CD14-positive monocyte (primary cell): ENCODE measurements around the gene GASK1B. TPM values are rescaled to one million over a fixed set of nuclear protein-coding genes. Genes with fewer than 3 reads are reported as not detected.
A peak's percentile ranks its signal among the peaks of the same experiment; 100 is the strongest.

Source experiments
- DNase-seq, 3 donors: peaks; one replicate each; pipeline ENCODE4 v3.0.0-alpha.2; 2011 to 2022
- H2AFZ ChIP-seq: 2 replicates; pipeline ENCODE4 v1.6.0; 2012; ENCODE audit warnings: mild to moderate bottlenecking, low read depth, low read length, inconsistent platforms; ENCODE audit not compliant: insufficient read depth, poor library complexity, severe bottlenecking
- H3K27ac ChIP-seq, 2 donors: 1 replicate in 1 of 2; 2 replicates in 1 of 2; pipeline ENCODE4 v1.5.1; 2012 to 2013; ENCODE audit warnings: low read length in 2 of 2, control low read depth in 1 of 2, inconsistent platforms in 1 of 2, low read depth in 1 of 2, mild to moderate bottlenecking in 1 of 2
- H3K27me3 ChIP-seq, 2 donors: one replicate each; pipeline versions ENCODE4 v1.6.0 to v1.6.1; 2011 to 2013; ENCODE audit warnings: low read length in 2 of 2; ENCODE audit not compliant: control insufficient read depth in 2 of 2, insufficient read depth in 2 of 2
- H3K36me3 ChIP-seq, 2 donors: replicated peaks in 1 of 2; 1 replicate in 1 of 2; 2 replicates in 1 of 2; pipeline versions ENCODE4 v1.5.1 to v1.6.1; 2012 to 2013; ENCODE audit warnings: low read length in 2 of 2, control low read depth in 1 of 2, inconsistent platforms in 1 of 2, mild to moderate bottlenecking in 1 of 2; ENCODE audit not compliant: insufficient read depth in 2 of 2, control insufficient read depth in 1 of 2
- H3K4me1 ChIP-seq, 2 donors: 1 replicate in 1 of 2; 2 replicates in 1 of 2; pipeline versions ENCODE4 v1.5.1 to v1.6.1; 2012 to 2013; ENCODE audit warnings: low read length in 2 of 2, control low read depth in 1 of 2, inconsistent platforms in 1 of 2, mild to moderate bottlenecking in 1 of 2, moderate library complexity in 1 of 2; ENCODE audit not compliant: insufficient read depth in 2 of 2, control insufficient read depth in 1 of 2
- H3K4me2 ChIP-seq: replicated peaks from 2 replicates; pipeline ENCODE3; 2012; ENCODE audit warnings: low read length, moderate library complexity, mild to moderate bottlenecking; ENCODE audit not compliant: poor library complexity, severe bottlenecking; ENCODE audit errors: extremely low read depth
- H3K4me3 ChIP-seq, 3 experiments: fragments of 200-600 bp in 1 of 3; sonication (generic) in 1 of 3; replicated peaks in 1 of 3; 1 replicate in 2 of 3; 2 replicates in 1 of 3; pipeline ENCODE4 v1.5.1; 2011 to 2013; ENCODE audit warnings: low read length in 3 of 3, mild to moderate bottlenecking in 3 of 3, control low read depth in 2 of 3, low read depth in 2 of 3, inconsistent platforms in 1 of 3, moderate library complexity in 1 of 3
- H3K79me2 ChIP-seq: 2 replicates; pipeline ENCODE4 v1.6.0; 2012; ENCODE audit warnings: mild to moderate bottlenecking, control low read depth, inconsistent platforms, low read length, moderate library complexity; ENCODE audit not compliant: insufficient read depth
- H3K9ac ChIP-seq: 2 replicates; pipeline ENCODE4 v1.6.0; 2017; ENCODE audit warnings: low read length, mild to moderate bottlenecking; ENCODE audit not compliant: insufficient read depth, poor library complexity, severe bottlenecking
- H3K9me3 ChIP-seq, 2 donors: replicated peaks in 1 of 2; 1 replicate in 1 of 2; 2 replicates in 1 of 2; pipeline versions ENCODE4 v1.5.1 to v1.6.1; 2012 to 2013; ENCODE audit warnings: low read length in 2 of 2, control low read depth in 1 of 2; ENCODE audit not compliant: control insufficient read depth in 1 of 2, insufficient read depth in 1 of 2
- H4K20me1 ChIP-seq: 2 replicates; pipeline ENCODE4 v1.6.0; 2012; ENCODE audit warnings: mild to moderate bottlenecking, low read length, control low read depth, moderate library complexity; ENCODE audit not compliant: insufficient read depth
- H3K27ac Mint-ChIP-seq, 7 donors: one replicate each; pipeline ENCODE4 v1.8.0; 2020; ENCODE audit warnings: mild to moderate bottlenecking in 7 of 7, mixed read lengths in 7 of 7, moderate library complexity in 6 of 7, inconsistent platforms in 2 of 7
- H3K27me3 Mint-ChIP-seq, 3 donors: one replicate each; pipeline ENCODE4 v1.8.0; 2021 to 2022; ENCODE audit warnings: low read depth in 3 of 3, mild to moderate bottlenecking in 3 of 3, mixed read lengths in 3 of 3, moderate library complexity in 3 of 3, inconsistent platforms in 1 of 3
- H3K36me3 Mint-ChIP-seq, 2 donors: one replicate each; pipeline ENCODE4 v1.8.0; 2020; ENCODE audit warnings: mixed read lengths in 2 of 2, inconsistent platforms in 1 of 2, mild to moderate bottlenecking in 1 of 2
- H3K4me1 Mint-ChIP-seq: one replicate; pipeline ENCODE4 v1.8.0; 2020; ENCODE audit warnings: mild to moderate bottlenecking, mixed read lengths
- H3K4me3 Mint-ChIP-seq, 2 donors: one replicate each; pipeline ENCODE4 v1.8.0; 2020; ENCODE audit warnings: mild to moderate bottlenecking in 2 of 2, mixed read lengths in 2 of 2, moderate library complexity in 1 of 2
- H3K9me3 Mint-ChIP-seq, 7 donors: one replicate each; pipeline ENCODE4 v1.8.0; 2020 to 2022; ENCODE audit warnings: mixed read lengths in 7 of 7, mild to moderate bottlenecking in 6 of 7, moderate library complexity in 6 of 7, inconsistent platforms in 2 of 7
- WGBS: methylation state at CpG from one replicate; pipeline ENCODE4 v1.1.5; 2013; ENCODE audit warnings: missing lambda C conversion rate; ENCODE audit not compliant: insufficient coverage; 5-methylcytosine and 5-hydroxymethylcytosine counted together
- intact Hi-C, 2 donors: fragments of 100-400 bp; cut with micrococcal nuclease; formaldehyde crosslinking; loops; one replicate each; pipeline versions ENCODE4 v1.15.0 to v1.15.1; 2023
- polyA plus RNA-seq, 3 donors: library from polyadenylated mRNA; depleted of rRNA in 1 of 3; unstranded in 2 of 3; stranded (reverse) in 1 of 3; fragments of 300-500 nt in 2 of 3; fragments of >200 nt in 1 of 3; fragmentation: Illumina TruSeq in 2 of 3; gene quantifications; 1 replicate in 2 of 3; 2 replicates in 1 of 3; pipeline ENCODE4 v1.2.3, GENCODE V29; 2012 to 2021
- TF ChIP-seq, protein P1 (sequence below): fragments of 200-600 bp; IDR thresholded peaks from one replicate; pipeline ENCODE4 v1.8.0; 2022; ENCODE audit warnings: antibody characterized with exemption, mild to moderate bottlenecking

Gene GASK1B
- polyA plus RNA-seq, 3 donors: 34.4 to 106 (median 82.2) TPM

DNA sequence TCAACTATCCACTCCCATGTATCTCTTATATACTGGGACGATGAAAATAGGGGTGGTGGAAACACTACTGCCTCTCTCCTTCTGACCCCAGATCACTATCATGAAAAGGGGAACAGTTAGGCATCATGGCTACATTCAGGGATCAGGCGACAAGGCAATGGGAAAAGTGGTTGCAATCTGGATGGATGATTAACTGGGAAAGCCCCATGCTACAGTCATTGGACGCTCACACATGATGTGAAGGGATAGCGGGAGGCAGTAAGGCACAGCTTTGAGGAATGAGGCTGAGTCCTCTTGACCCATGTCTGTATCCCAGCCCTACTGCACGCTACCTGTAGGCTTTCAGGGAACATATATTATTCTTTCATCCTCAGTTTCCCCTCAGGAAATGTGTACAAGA, 10.2 kb downstream of the GASK1B start:
- no peaks in the 10 kb centered on the region for H3K9me3 Mint-ChIP-seq
- H4K20me1 ChIP-seq: peaks cover 95% of the 10 kb centered on the region
- peaks cover 11 to 44% of the 10 kb centered on the region in 2 donors for H3K36me3 ChIP-seq
- no peak overlapping the region for H2AFZ ChIP-seq
- H3K27me3 ChIP-seq: no peaks in the 10 kb centered on the region
- peak overlapping the region in 1 of 2 donors; percentile 80 for H3K27ac ChIP-seq
- peaks cover 82% of the 10 kb centered on the region for H3K4me1 Mint-ChIP-seq
- peaks cover 36 to 62% of the 10 kb centered on the region in 2 donors for H3K36me3 Mint-ChIP-seq
- H3K4me2 ChIP-seq: peak overlapping the region; percentile 0
- H3K4me3 ChIP-seq: no peak overlapping the region
- H3K4me1 ChIP-seq: peaks cover 69 to 84% of the 10 kb centered on the region in 2 donors
- H3K4me3 Mint-ChIP-seq: peak overlapping the region in 1 of 2 donors; percentile 35
- peak overlapping the region; percentile 63 to 93 (median 81) for H3K27ac Mint-ChIP-seq
- no peak overlapping the region for H3K9ac ChIP-seq
- peak in 1 of 3 donors; percentile 86 for DNase-seq
- peaks cover 94% of the 10 kb centered on the region for H3K79me2 ChIP-seq
- intact Hi-C loops: loop anchor here in 1 of 2 donors (10.0 kb wide), 1 partner anchor 168 kb away; no protein-coding TSS in a partner anchor
- WGBS: 100% methylated on average over 3 of the region's 5 CpGs
- TF ChIP-seq, protein P1, sequence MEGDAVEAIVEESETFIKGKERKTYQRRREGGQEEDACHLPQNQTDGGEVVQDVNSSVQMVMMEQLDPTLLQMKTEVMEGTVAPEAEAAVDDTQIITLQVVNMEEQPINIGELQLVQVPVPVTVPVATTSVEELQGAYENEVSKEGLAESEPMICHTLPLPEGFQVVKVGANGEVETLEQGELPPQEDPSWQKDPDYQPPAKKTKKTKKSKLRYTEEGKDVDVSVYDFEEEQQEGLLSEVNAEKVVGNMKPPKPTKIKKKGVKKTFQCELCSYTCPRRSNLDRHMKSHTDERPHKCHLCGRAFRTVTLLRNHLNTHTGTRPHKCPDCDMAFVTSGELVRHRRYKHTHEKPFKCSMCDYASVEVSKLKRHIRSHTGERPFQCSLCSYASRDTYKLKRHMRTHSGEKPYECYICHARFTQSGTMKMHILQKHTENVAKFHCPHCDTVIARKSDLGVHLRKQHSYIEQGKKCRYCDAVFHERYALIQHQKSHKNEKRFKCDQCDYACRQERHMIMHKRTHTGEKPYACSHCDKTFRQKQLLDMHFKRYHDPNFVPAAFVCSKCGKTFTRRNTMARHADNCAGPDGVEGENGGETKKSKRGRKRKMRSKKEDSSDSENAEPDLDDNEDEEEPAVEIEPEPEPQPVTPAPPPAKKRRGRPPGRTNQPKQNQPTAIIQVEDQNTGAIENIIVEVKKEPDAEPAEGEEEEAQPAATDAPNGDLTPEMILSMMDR: no peak
- H3K27me3 Mint-ChIP-seq: no peaks in the 10 kb centered on the region
- H3K9me3 ChIP-seq: no peaks in the 10 kb centered on the region

DNA sequence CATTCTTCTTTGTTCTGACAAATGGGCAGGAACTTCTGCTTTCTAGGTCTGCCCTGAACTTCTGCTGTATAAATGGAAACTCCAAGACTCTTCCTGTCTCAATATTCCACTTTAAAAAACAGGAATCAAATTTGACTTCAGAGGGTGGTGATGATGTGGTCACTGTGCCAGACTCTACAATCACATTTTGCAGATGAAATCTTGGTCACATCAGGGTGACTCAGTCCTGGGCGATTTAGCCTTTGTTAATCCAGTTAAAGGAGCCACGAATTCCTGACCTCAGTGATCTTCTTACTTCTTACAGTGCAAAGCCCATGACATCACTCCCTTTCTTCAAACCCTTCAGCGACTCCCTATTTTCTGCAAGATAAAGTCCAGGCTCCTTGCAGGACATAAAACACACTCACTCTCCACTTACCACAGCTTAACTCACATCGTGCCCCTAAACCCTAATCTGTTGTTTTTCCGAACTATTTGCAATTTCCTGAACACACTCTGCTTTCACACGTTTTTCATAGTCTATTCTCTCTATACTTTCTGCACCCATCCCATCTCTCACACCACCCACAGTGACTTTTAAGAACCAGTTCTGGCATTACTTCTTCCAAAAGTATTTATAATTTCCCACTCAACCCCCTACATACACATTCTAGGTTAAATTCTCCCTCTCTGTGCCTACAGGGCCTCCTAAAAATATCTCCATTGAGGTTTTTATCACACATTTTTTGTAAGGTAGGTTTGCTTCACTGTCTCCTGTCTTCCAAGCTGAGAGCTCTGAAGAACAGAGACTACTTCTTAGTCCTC, 11.1 kb downstream of the GASK1B start:
- peak overlapping the region; percentile 51 for H3K4me2 ChIP-seq
- peak overlapping the region in 1 of 3 experiments; percentile 51 for H3K4me3 ChIP-seq
- peaks cover 12 to 44% of the 10 kb centered on the region in 2 donors for H3K36me3 ChIP-seq
- no peaks in the 10 kb centered on the region for H3K27me3 ChIP-seq
- H3K9me3 ChIP-seq: no peaks in the 10 kb centered on the region
- peaks cover 35 to 63% of the 10 kb centered on the region in 2 donors for H3K36me3 Mint-ChIP-seq
- no peaks in the 10 kb centered on the region for H3K9me3 Mint-ChIP-seq
- peak overlapping the region in 1 of 2 donors; percentile 68 for H3K4me3 Mint-ChIP-seq
- H3K27ac Mint-ChIP-seq: peak overlapping the region; percentile 71 to 93 (median 84)
- H3K79me2 ChIP-seq: peaks cover 94% of the 10 kb centered on the region
- peaks cover 95% of the 10 kb centered on the region for H4K20me1 ChIP-seq
- H3K9ac ChIP-seq: no peak overlapping the region
- no peaks in the 10 kb centered on the region for H3K27me3 Mint-ChIP-seq
- no peak overlapping the region for H2AFZ ChIP-seq
- intact Hi-C loops: loop anchor here in 1 of 2 donors (10.0 kb wide), 1 partner anchor 167 kb away; no protein-coding TSS in a partner anchor
- 33% methylated on average over 6 of the region's 6 CpGs for WGBS
- peaks cover 80% of the 10 kb centered on the region for H3K4me1 Mint-ChIP-seq
- H3K4me1 ChIP-seq: peaks cover 63 to 75% of the 10 kb centered on the region in 2 donors
- peak overlapping the region in 1 of 2 donors; percentile 80 for H3K27ac ChIP-seq
- TF ChIP-seq, protein P1: no peak
- peak; percentile 81 to 98 (median 89) for DNase-seq
